GM19463 (cell line): Measurements from ENCODE around the gene TXNRD3.

Experiments used
- ATAC-seq: cut with Tn5 transposase; IDR thresholded peaks from one replicate; pipeline ENCODE4 v1.9.1; 2021; ENCODE audit warnings: mild to moderate bottlenecking, moderate library complexity; ENCODE audit not compliant: unreplicated experiment

The TXNRD3 gene

GRCh38 chr3:126654571-126655383 is at the start of gene TXNRD3:
TXNRD3 (minus strand) TSS chr3:126655124.
- no peak for ATAC-seq

- ATAC-seq = peak; percentile 98
Measured at GRCh38 chr3:126703512-126704493, 48.9 kb upstream of the TXNRD3 start, which contains the start of gene CHCHD6. CHCHD6 (plus strand) TSS chr3:126704240; CDS start chr3:126704313, 73 bp downstream.

- ATAC-seq = no peak
Measured at GRCh38 chr3:126699011-126699410, 44.1 kb upstream of the TXNRD3 start.

- no peak for ATAC-seq
Measured at GRCh38 chr3:126696701-126697267, 41.9 kb upstream of the TXNRD3 start.

GRCh38 chr3:126693921-126694320 is 39.0 kb upstream of the TXNRD3 start:
- ATAC-seq = no peak

- no peak for ATAC-seq
Measured at GRCh38 chr3:126692858-126693257, 37.9 kb upstream of the TXNRD3 start.

GRCh38 chr3:126691765-126692164 is 36.8 kb upstream of the TXNRD3 start:
- ATAC-seq = no peak

GRCh38 chr3:126685493-126685892 is 30.6 kb upstream of the TXNRD3 start:
- no peak for ATAC-seq

- no peak for ATAC-seq
Measured at GRCh38 chr3:126685021-126685420, 30.1 kb upstream of the TXNRD3 start.

GRCh38 chr3:126684218-126684751 is 29.4 kb upstream of the TXNRD3 start:
- ATAC-seq = no peak

GRCh38 chr3:126683069-126683468 is 28.1 kb upstream of the TXNRD3 start:
- no peak for ATAC-seq

GRCh38 chr3:126682009-126682408 is 27.1 kb upstream of the TXNRD3 start:
- no peak for ATAC-seq

- ATAC-seq = no peak
Measured at GRCh38 chr3:126680667-126681055, 25.7 kb upstream of the TXNRD3 start.

- no peak for ATAC-seq
Measured at GRCh38 chr3:126679831-126680666, 25.1 kb upstream of the TXNRD3 start.

- ATAC-seq = no peak
Measured at GRCh38 chr3:126679318-126679751, 24.4 kb upstream of the TXNRD3 start.

GRCh38 chr3:126678693-126679317 is 23.9 kb upstream of the TXNRD3 start:
- no peak for ATAC-seq

- no peak for ATAC-seq
Measured at GRCh38 chr3:126677862-126678503, 23.1 kb upstream of the TXNRD3 start.

GRCh38 chr3:126676919-126677705 is 22.2 kb upstream of the TXNRD3 start:
- no peak for ATAC-seq
